HEK293 (cell line): ENCODE measurements around the gene RAB40C.
A peak's percentile ranks its signal among the peaks of the same experiment; 100 is the strongest.

Experiments
- CTCF ChIP-seq: fragments of 450-650 bp; formaldehyde crosslinking; IDR thresholded peaks from 2 replicates; pipeline ENCODE4 v1.5.1; 2016; ENCODE audit warnings: missing biosample characterization, missing genetic modification characterization
- EGR2 ChIP-seq: fragments of 450-650 bp; formaldehyde crosslinking; IDR thresholded peaks from 2 replicates; pipeline ENCODE4 v1.5.1; 2016; ENCODE audit warnings: low read depth, missing biosample characterization, missing genetic modification characterization
- FEZF1 ChIP-seq: fragments of 450-650 bp; formaldehyde crosslinking; IDR thresholded peaks from 2 replicates; pipeline ENCODE4 v1.5.1; 2016; ENCODE audit warnings: missing biosample characterization, missing genetic modification characterization
- HOXC10 ChIP-seq: sonication (generic); formaldehyde crosslinking; IDR thresholded peaks from 2 replicates; pipeline ENCODE4 v1.8.1; 2023; ENCODE audit warnings: mild to moderate bottlenecking, missing genetic modification reagents
- INSM2 ChIP-seq: fragments of 450-650 bp; formaldehyde crosslinking; IDR thresholded peaks from 2 replicates; pipeline ENCODE4 v1.5.1; 2016; ENCODE audit warnings: missing biosample characterization, missing genetic modification characterization
- KLF10 ChIP-seq: fragments of 450-650 bp; IDR thresholded peaks from 2 replicates; pipeline ENCODE4 v1.5.1; 2018; ENCODE audit warnings: missing biosample characterization, mild to moderate bottlenecking, missing genetic modification characterization
- OSR2 ChIP-seq: fragments of 450-650 bp; formaldehyde crosslinking; IDR thresholded peaks from 2 replicates; pipeline ENCODE4 v1.5.1; 2016; ENCODE audit warnings: missing biosample characterization, missing genetic modification characterization
- OVOL3 ChIP-seq: fragments of 450-650 bp; formaldehyde crosslinking; IDR thresholded peaks from 2 replicates; pipeline ENCODE4 v1.5.1; 2016; ENCODE audit warnings: missing biosample characterization, missing genetic modification characterization
- PRDM4 ChIP-seq: fragments of 450-650 bp; formaldehyde crosslinking; IDR thresholded peaks from 2 replicates; pipeline ENCODE4 v1.5.1; 2017; ENCODE audit warnings: missing biosample characterization, missing genetic modification characterization
- TRIM28 ChIP-seq: IDR thresholded peaks from 2 replicates; pipeline ENCODE4 v1.6.1; 2011; ENCODE audit warnings: low read length, control low read depth, borderline replicate concordance
- ZBTB49 ChIP-seq: fragments of 450-650 bp; formaldehyde crosslinking; IDR thresholded peaks from 2 replicates; pipeline ENCODE4 v1.5.1; 2016; ENCODE audit warnings: missing biosample characterization, missing genetic modification characterization, low read depth
- ZFP3 ChIP-seq: fragments of 450-650 bp; formaldehyde crosslinking; IDR thresholded peaks from 2 replicates; pipeline ENCODE4 v1.5.1; 2016; ENCODE audit warnings: low read depth, missing biosample characterization, missing genetic modification characterization
- ZNF148 ChIP-seq: fragments of 450-650 bp; formaldehyde crosslinking; IDR thresholded peaks from 2 replicates; pipeline ENCODE4 v1.5.0; 2017; ENCODE audit warnings: missing biosample characterization, missing genetic modification characterization, borderline replicate concordance
- ZNF184 ChIP-seq: fragments of 450-650 bp; IDR thresholded peaks from 2 replicates; pipeline ENCODE4 v1.5.1; 2018; ENCODE audit warnings: missing biosample characterization, mild to moderate bottlenecking, missing genetic modification characterization
- ZNF324 ChIP-seq: fragments of 450-650 bp; formaldehyde crosslinking; IDR thresholded peaks from 2 replicates; pipeline ENCODE4 v1.5.1; 2016; ENCODE audit warnings: missing biosample characterization, missing genetic modification characterization
- ZNF354C ChIP-seq: fragments of 450-650 bp; formaldehyde crosslinking; IDR thresholded peaks from 2 replicates; pipeline ENCODE4 v1.5.1; 2016; ENCODE audit warnings: missing biosample characterization, missing genetic modification characterization, low read depth, borderline replicate concordance
- ZNF433 ChIP-seq: fragments of 450-650 bp; formaldehyde crosslinking; IDR thresholded peaks from 2 replicates; pipeline ENCODE4 v1.5.1; 2016; ENCODE audit warnings: missing biosample characterization, missing genetic modification characterization, low read depth
- ZNF473 ChIP-seq: fragments of 450-650 bp; formaldehyde crosslinking; IDR thresholded peaks from 2 replicates; pipeline ENCODE4 v1.5.1; 2017; ENCODE audit warnings: missing biosample characterization, missing genetic modification characterization
- ZNF596 ChIP-seq: fragments of 450-650 bp; IDR thresholded peaks from 2 replicates; pipeline ENCODE4 v1.5.0; 2018; ENCODE audit warnings: missing biosample characterization, mild to moderate bottlenecking, missing genetic modification characterization, moderate library complexity
- ZNF600 ChIP-seq: fragments of 450-650 bp; formaldehyde crosslinking; IDR thresholded peaks from 2 replicates; pipeline ENCODE4 v1.5.1; 2016; ENCODE audit warnings: missing biosample characterization, missing genetic modification characterization
- ZNF654 ChIP-seq: fragments of 450-650 bp; formaldehyde crosslinking; IDR thresholded peaks from 2 replicates; pipeline ENCODE4 v1.5.1; 2016; ENCODE audit warnings: low read depth, missing biosample characterization, missing genetic modification characterization
- ZSCAN16 ChIP-seq: fragments of 450-650 bp; formaldehyde crosslinking; IDR thresholded peaks from 2 replicates; pipeline ENCODE4 v1.5.1; 2016; ENCODE audit warnings: missing biosample characterization, missing genetic modification characterization
- ZSCAN30 ChIP-seq: fragments of 450-650 bp; IDR thresholded peaks from 2 replicates; pipeline ENCODE4 v1.5.1; 2018; ENCODE audit warnings: missing biosample characterization, mild to moderate bottlenecking, missing genetic modification characterization, moderate library complexity
- ZXDB ChIP-seq: fragments of 450-650 bp; formaldehyde crosslinking; IDR thresholded peaks from 2 replicates; pipeline ENCODE4 v1.5.1; 2016; ENCODE audit warnings: missing biosample characterization, missing genetic modification characterization
- TF ChIP-seq, protein P1 (sequence below): fragments of 450-650 bp; formaldehyde crosslinking; optimal IDR thresholded peaks from 2 replicates; pipeline ENCODE3; 2016; ENCODE audit warnings: missing biosample characterization, mild to moderate bottlenecking, missing genetic modification characterization
- TF ChIP-seq, protein P2 (sequence below): fragments of 450-650 bp; formaldehyde crosslinking; IDR thresholded peaks from 2 replicates; pipeline ENCODE4 v1.5.1; 2016; ENCODE audit warnings: missing biosample characterization, missing genetic modification characterization

Gene RAB40C

DNA sequence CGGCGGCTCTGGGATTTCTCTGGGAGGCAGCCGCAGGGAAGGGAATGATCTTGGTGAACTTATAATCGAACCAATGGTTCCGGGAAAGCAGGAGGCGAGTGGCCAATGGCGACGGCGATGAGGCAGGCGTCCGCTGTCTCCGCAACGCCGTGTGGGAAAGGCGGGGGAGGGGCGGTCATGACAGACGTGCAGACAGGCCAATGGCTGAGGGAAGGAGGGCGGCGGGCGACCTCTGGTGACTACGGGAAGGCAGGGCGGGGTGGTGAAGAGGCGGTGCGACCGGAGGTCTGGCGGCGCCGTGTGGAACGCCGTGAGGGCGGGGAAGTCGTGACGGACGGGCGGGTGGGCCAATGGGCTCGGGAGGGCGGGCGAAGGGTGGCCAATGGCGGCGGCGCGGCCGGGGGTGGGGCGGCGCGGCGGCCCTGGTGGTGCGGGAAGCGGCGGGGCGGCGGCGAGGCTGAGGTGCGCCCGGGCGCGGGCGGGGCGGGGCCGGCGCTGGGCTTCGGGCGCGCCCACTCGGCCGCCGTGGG, at the start of gene RAB40C (continued):
- TF ChIP-seq HOXC10 (no peak), ZBTB49 (tag by site-specific recombination) (no peak), ZXDB (no peak), ZNF433 (tag by site-specific recombination) (no peak), OVOL3 (tag by site-specific recombination) (no peak), ZNF473 (tag by site-specific recombination) (no peak), ZNF354C (no peak), ZNF324 (tag by site-specific recombination) (no peak), ZSCAN16 (tag by site-specific recombination) (no peak), INSM2 (tag by site-specific recombination) (no peak), ZNF596 (tag by site-specific recombination) (no peak), CTCF (tag by site-specific recombination) (peak; percentile 92), ZNF600 (tag by site-specific recombination) (no peak), ZSCAN30 (tag by site-specific recombination) (no peak), FEZF1 (tag by site-specific recombination) (no peak), ZNF184 (tag by site-specific recombination) (no peak), EGR2 (tag by site-specific recombination) (peak; percentile 92), KLF10 (peak; percentile 83), TRIM28 (no peak), OSR2 (no peak), PRDM4 (no peak), ZNF148 (tag by site-specific recombination) (no peak), ZNF654 (tag by site-specific recombination) (no peak), ZFP3 (no peak)
- TF ChIP-seq, protein P1, sequence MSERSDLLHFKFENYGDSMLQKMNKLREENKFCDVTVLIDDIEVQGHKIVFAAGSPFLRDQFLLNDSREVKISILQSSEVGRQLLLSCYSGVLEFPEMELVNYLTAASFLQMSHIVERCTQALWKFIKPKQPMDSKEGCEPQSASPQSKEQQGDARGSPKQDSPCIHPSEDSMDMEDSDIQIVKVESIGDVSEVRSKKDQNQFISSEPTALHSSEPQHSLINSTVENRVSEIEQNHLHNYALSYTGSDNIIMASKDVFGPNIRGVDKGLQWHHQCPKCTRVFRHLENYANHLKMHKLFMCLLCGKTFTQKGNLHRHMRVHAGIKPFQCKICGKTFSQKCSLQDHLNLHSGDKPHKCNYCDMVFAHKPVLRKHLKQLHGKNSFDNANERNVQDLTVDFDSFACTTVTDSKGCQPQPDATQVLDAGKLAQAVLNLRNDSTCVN (tag by site-specific recombination), result no peak
- TF ChIP-seq, protein P2, sequence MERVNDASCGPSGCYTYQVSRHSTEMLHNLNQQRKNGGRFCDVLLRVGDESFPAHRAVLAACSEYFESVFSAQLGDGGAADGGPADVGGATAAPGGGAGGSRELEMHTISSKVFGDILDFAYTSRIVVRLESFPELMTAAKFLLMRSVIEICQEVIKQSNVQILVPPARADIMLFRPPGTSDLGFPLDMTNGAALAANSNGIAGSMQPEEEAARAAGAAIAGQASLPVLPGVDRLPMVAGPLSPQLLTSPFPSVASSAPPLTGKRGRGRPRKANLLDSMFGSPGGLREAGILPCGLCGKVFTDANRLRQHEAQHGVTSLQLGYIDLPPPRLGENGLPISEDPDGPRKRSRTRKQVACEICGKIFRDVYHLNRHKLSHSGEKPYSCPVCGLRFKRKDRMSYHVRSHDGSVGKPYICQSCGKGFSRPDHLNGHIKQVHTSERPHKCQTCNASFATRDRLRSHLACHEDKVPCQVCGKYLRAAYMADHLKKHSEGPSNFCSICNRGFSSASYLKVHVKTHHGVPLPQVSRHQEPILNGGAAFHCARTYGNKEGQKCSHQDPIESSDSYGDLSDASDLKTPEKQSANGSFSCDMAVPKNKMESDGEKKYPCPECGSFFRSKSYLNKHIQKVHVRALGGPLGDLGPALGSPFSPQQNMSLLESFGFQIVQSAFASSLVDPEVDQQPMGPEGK (tag by site-specific recombination), result peak; percentile 78
